DMS 273 treated with DMSO at 0.1 percent for 48 hours (cell line): ENCODE measurements around the gene CFAP100.

Experiments used
- DNase-seq: peaks from one replicate; lab custom pipeline; 2025; lab: John Stamatoyannopoulos, UW

CFAP100 gene

GRCh38 chr3:126375835-126376331, 18.8 kb upstream of the CFAP100 start:
- DNase-seq, result no peak

- no peak for DNase-seq
Observed at GRCh38 chr3:126376444-126376843, 18.3 kb upstream of the CFAP100 start.

DNA sequence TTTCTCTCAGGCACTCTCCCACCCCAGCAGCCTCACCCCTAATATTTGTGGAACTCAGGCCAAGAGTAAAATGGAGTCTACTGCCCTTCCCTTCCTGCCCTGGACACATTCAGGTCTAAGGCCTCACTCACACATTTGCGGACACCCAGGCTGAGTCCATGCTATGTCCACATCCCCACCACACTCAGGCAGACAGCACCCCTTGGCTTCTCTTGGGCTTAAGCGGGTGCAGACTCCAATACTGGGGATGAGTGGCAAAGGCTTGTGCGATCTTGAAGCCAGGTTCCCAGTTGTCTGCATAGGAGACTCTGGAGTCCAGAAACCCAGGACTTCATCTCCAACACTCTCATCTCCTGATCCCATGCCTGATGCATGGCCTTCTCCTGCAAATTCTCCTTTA, 17.5 kb upstream of the CFAP100 start:
- DNase-seq, result no peak

DNA sequence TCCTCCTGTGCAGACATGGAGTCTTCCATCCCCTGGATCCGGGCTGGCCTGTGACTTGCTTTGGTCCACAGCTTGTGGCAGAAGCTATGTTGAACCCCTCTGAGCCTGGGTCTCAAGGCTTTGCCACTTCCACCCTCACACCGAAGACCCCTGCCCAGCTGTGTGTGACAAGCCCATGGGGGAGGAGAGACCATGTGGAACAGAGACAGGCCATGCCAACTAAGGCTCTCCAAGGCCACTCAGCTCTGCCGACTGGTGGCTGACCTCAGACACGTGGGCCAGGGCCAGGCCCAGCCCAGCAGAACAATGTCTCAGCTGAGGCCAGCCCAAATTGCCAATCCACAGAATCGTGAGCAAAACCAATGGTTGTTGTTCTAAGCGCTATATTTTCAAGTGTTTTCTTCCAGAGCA, 16.4 kb upstream of the CFAP100 start:
- DNase-seq, result no peak

DNA sequence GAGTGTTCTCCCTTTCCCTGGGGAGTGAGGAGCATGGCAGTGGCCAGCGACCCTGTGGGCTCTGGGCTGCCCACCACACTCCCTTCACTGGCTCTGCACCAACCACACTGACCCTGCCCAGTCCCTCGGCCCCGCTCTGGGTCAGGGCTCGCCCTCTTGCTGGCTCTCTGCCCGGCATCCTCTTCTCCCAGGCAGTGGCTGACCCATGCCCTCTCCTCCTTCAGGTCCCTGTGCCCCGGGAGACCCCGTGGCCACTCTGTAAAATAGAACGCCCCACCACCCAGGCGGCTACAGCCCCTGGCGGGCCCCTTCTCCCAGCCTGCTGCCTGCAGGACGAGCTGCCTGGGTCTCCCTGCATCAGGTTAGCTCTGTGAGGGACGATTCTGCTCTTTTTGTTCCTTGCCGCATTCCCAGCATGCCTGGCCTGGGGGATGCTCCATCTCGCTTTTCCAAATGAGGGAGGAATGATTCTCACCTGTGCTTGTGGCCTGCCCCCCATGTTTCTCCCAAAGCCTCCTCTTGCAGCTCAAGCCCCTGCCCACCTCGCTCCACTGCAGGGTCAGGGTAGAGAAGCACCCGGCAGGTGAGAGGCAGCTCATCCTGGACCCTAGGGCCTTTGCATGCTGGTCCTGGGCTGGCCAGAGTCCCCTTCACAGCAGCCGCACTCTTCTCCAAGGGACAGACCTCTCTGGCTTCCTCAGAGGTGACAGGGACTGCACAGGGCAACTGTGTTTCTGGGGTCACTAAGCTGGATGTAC, 14.5 kb upstream of the CFAP100 start:
- no peak for DNase-seq

DNA sequence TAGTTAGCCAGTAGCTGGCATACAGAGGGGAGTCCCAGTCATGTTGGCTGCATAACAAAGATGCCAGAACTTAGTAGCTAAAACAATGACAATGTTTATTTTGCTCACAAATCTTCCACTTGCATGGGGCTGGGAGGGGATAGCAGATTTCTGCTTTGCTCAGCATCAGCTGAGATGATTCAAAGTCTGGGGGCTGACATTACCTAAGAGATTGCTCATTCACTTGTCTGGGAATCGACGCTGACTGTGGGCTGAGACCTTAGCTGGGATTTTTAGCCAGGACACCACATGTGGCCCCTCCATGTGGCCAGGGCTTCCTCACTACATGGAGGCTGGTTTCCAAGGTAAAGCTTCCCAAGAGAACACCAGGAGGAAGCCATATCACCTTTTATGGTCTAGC, 12.7 kb upstream of the CFAP100 start:
- no peak for DNase-seq

- DNase-seq, result peak; percentile 57
Observed at GRCh38 chr3:126389112-126389793, 5.5 kb upstream of the CFAP100 start.

GRCh38 chr3:126389794-126390146, 4.9 kb upstream of the CFAP100 start:
- no peak for DNase-seq

GRCh38 chr3:126390201-126390600, 4.5 kb upstream of the CFAP100 start:
- no peak for DNase-seq

DNA sequence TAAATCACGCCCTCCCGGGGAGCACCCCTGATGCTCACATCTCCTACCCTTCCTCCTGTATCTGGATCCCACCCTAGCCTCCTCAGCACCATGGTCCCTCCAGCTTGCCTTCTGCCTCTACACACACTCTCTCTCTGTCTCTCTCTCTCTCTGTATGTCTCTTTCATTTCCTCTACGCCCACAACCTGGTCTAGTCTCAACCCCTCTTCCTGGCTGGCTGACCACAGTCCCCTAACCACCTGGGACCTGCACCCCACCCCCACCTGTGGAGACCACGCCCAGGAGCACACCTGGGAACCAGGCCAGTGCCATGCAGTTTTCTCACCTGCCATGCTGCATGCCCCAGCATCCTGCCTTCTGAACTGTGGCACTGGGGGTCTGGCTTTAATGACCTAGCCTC, 4.0 kb upstream of the CFAP100 start:
- no peak for DNase-seq

DNA sequence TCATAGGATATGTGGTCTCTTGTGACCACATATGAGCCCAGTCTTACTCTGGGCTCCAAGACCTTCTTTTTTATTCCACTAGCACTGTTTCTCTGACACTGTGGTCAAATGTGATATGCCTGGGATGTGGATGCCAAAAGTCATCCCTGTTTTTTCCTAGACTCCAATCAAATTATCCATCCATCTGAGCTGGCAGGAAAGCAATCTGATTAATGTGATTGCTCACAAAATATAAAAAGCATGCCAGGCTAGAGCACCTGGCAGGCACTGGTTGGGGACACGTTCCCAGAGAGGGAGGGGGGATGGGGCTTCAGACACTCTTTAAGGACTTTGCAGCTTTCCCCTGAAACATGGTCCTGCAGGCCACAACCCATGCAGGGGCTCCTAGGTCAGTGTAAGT, 3.1 kb upstream of the CFAP100 start:
- DNase-seq, result no peak

DNA sequence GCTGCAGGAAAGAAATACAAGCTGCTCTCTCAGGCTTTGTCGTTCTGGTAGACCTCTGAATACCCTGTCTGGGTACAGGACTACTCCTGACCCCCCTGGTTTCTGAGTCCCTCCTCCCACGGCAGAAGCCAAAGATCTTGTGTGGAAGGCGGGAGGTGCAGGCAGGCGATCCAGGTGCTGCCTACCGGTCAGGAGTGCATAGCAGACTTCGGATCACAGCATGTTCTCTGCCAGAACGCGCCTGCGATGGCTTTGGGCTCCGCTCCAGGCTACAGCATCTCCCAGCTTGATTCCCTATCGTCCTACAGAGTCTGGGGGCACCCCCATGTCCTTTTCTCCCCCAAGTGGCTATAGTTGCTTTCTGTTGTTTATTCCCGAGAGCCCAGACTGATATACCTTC, 2.5 kb upstream of the CFAP100 start:
- DNase-seq, result no peak

GRCh38 chr3:126393563-126393962, 1.1 kb upstream of the CFAP100 start:
- DNase-seq, result no peak

GRCh38 chr3:126394977-126395321, 240 bp downstream of the CFAP100 start:
- no peak for DNase-seq

DNA sequence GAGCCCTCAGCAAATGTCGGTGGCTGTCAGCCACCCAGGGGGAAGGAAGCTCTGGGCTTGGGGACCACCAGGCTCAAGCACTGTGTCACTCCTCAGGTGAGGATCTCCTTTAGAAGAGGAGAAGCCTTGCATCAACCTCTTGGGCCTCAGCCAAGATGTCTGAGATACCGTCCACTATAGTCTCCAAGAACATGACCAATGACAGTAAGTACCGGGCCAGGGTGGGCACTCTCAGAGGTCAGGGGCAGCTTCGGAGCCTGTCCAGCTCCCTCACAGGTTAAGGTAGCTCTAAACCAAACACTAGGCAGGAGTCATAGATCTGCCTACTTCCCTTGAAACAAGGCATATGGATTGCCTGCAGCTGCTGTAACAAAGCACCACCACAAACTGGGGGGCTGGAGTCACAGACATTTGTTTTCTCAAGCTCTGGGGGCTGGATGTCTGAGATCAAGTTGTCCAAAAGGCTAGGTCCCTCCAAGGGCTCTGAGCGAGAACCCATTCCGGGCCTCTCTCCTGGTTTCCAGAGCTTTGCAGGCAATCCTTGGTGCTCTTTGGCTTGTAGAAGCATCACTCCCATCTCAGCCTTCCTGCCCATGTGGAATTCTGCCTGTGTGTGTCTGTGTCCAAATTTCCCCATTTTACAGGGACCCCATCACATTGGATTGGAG, 1.3 kb downstream of the CFAP100 start:
- no peak for DNase-seq

GRCh38 chr3:126396536-126396935, 1.8 kb downstream of the CFAP100 start:
- DNase-seq, result no peak

DNA sequence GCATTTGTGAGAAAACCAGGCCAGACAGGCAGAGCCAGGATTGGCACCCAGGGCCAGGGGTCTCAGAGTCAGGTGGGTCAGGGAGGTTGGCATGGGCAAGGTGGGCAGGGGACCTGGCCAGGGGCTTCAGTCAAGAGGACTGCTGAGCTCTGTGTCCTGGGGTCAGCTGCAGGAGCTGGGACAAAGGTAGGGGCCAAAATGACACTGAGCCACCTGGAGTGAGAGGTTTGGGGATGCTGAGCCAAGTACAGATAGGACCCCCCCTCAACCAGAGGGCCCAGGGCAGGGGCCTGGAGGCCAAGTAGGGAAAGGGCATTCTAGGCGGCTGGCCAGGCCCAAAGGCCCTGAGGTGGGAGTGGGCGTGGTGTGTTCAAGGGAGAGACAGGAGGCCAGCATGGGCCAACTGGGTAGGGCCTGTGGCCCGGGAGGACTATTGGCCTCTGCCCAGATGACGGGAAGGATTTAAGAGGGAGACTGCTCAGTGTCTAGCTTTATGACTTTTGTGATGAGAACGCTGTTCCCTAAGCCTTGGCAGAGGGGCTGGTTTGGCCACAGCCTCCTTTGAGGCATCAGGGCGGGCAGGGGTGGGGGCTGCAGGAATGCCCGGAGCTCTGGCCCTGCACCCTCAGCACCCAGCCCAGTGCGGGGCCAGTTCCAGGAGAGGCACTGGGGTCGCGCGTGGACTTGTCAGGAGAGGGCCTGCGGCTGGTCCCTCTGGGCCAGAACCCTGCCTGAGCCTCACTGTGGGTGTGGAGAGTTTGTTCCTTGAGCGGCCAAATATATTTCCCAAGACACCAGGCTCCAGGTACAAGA, 3.1 kb downstream of the CFAP100 start:
- no peak for DNase-seq

- no peak for DNase-seq
Observed at GRCh38 chr3:126398423-126399350, 4.0 kb downstream of the CFAP100 start.

DNA sequence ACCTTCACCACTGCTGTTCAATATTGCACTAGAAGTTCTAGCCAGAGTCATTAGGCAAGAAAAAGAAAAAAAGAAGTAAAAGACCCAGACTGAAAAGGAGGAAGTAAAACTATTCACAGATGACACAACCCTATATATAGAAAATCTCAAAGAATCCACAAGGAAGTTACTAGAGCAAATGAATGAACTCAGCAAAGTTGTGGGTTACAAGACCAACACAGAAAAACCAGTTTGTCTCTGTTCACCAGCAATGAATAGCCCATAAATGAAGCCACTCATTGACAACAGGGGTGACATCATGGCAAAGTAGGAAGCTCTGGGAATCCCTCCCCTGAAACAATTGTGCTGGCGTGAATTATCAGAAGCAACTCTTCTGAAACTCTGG, 4.6 kb downstream of the CFAP100 start:
- DNase-seq, result no peak

DNA sequence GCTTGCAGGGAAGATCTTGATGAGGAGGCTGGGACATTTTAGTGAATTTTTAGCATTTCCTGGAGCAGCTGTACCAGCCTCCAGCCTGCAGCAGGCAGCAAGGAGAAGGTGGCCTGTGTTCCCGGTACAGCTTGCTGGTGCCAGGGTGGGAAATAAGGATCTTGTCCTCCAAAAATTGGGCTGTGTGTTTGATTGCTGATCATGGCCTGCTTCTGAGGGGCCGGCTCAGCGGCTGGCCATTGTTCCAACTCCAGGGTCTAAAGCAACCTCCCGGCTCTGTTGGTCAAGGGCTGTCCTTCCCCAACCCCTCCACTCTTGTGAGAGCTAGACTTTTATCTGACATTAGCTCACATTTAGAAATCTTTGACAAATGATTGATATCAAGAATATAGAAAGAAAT, 5.0 kb downstream of the CFAP100 start:
- DNase-seq, result no peak

- DNase-seq, result no peak
Observed at GRCh38 chr3:126401611-126402160, 7.0 kb downstream of the CFAP100 start.
